BE2C (cell line): ENCODE measurements around the gene CMTM2.

Experiments used
- DNase-seq: peaks from one replicate; pipeline ENCODE4 v3.0.0-alpha.2; 2020
- H3K27me3 ChIP-seq: fragments of 250-450 bp; sonication (Bioruptor Pico); 2 replicates; pipeline ENCODE4 v1.5.1; 2020; ENCODE audit warnings: mild to moderate bottlenecking
- H3K36me3 ChIP-seq: fragments of 250-450 bp; sonication (Bioruptor Pico); 2 replicates; pipeline ENCODE4 v1.5.1; 2020; ENCODE audit warnings: mild to moderate bottlenecking
- H3K4me1 ChIP-seq: fragments of 250-450 bp; sonication (Bioruptor Pico); 2 replicates; pipeline ENCODE4 v1.5.1; 2020
- H3K4me3 ChIP-seq: 2 replicates; pipeline ENCODE4 v1.5.1; 2011; ENCODE audit warnings: low read depth, low read length
- H3K9me3 ChIP-seq: fragments of 250-450 bp; sonication (Bioruptor Pico); 2 replicates; pipeline ENCODE4 v1.5.1; 2020
- CTCF ChIP-seq: IDR thresholded peaks from 2 replicates; pipeline ENCODE4 v1.5.1; 2012; ENCODE audit warnings: mild to moderate bottlenecking, low read depth, low read length

CMTM2 gene

GRCh38 chr16:66612422-66612821 is 33.2 kb downstream of the CMTM2 start:
- Histone ChIP-seq H3K4me3 (no peak overlapping the region), H3K4me1 (peaks cover 8% of the 10 kb centered on the region), H3K9me3 (no peaks in the 10 kb centered on the region), H3K36me3 (peaks cover 24% of the 10 kb centered on the region), H3K27me3 (no peaks in the 10 kb centered on the region)
- DNase-seq, result no peak
- no peak for TF ChIP-seq CTCF

GRCh38 chr16:66614161-66614802 is 35.0 kb downstream of the CMTM2 start:
- peaks cover 24% of the 10 kb centered on the region for H3K36me3 ChIP-seq
- peaks cover 15% of the 10 kb centered on the region for H3K4me1 ChIP-seq
- H3K27me3 ChIP-seq, result no peaks in the 10 kb centered on the region
- TF ChIP-seq CTCF, result no peak
- DNase-seq, result no peak
- no peaks in the 10 kb centered on the region for H3K9me3 ChIP-seq
- no peak overlapping the region for H3K4me3 ChIP-seq

- peaks cover 15% of the 10 kb centered on the region for H3K36me3 ChIP-seq
- no peak for DNase-seq
- H3K9me3 ChIP-seq, result no peaks in the 10 kb centered on the region
- H3K4me1 ChIP-seq, result peaks cover 26% of the 10 kb centered on the region
- H3K27me3 ChIP-seq, result no peaks in the 10 kb centered on the region
- no peak overlapping the region for H3K4me3 ChIP-seq
- no peak for TF ChIP-seq CTCF
These were observed 36.9 kb downstream of the CMTM2 start for GRCh38 chr16:66616169-66616568.

GRCh38 chr16:66616592-66616991 is 37.3 kb downstream of the CMTM2 start:
- TF ChIP-seq CTCF, result no peak
- peaks cover 15% of the 10 kb centered on the region for H3K36me3 ChIP-seq
- no peak for DNase-seq
- peaks cover 26% of the 10 kb centered on the region for H3K4me1 ChIP-seq
- H3K4me3 ChIP-seq, result no peak overlapping the region
- no peaks in the 10 kb centered on the region for H3K9me3 ChIP-seq
- H3K27me3 ChIP-seq, result no peaks in the 10 kb centered on the region

GRCh38 chr16:66617010-66617434 is 37.8 kb downstream of the CMTM2 start:
- no peak for DNase-seq
- peaks cover 15% of the 10 kb centered on the region for H3K36me3 ChIP-seq
- H3K4me3 ChIP-seq, result no peak overlapping the region
- no peaks in the 10 kb centered on the region for H3K9me3 ChIP-seq
- TF ChIP-seq CTCF, result no peak
- H3K27me3 ChIP-seq, result no peaks in the 10 kb centered on the region
- H3K4me1 ChIP-seq, result peaks cover 26% of the 10 kb centered on the region

GRCh38 chr16:66617728-66618127 is 38.5 kb downstream of the CMTM2 start:
- H3K4me3 ChIP-seq, result no peak overlapping the region
- peaks cover 26% of the 10 kb centered on the region for H3K4me1 ChIP-seq
- peaks cover 17% of the 10 kb centered on the region for H3K36me3 ChIP-seq
- DNase-seq, result no peak
- no peaks in the 10 kb centered on the region for H3K9me3 ChIP-seq
- no peak for TF ChIP-seq CTCF
- no peaks in the 10 kb centered on the region for H3K27me3 ChIP-seq
